GM18907 (cell line): ENCODE data around the gene PLCXD3.
"Not testable (repeated sequence)": the region's sequence is repeated elsewhere in the genome, so short reads cannot be mapped to it uniquely, and the experiment has no call there.

Experiments
- ATAC-seq: cut with Tn5 transposase; IDR thresholded peaks from one replicate; pipeline ENCODE4 v1.9.1; 2021; ENCODE audit warnings: mild to moderate bottlenecking, moderate library complexity; ENCODE audit not compliant: unreplicated experiment

PLCXD3 gene

DNA sequence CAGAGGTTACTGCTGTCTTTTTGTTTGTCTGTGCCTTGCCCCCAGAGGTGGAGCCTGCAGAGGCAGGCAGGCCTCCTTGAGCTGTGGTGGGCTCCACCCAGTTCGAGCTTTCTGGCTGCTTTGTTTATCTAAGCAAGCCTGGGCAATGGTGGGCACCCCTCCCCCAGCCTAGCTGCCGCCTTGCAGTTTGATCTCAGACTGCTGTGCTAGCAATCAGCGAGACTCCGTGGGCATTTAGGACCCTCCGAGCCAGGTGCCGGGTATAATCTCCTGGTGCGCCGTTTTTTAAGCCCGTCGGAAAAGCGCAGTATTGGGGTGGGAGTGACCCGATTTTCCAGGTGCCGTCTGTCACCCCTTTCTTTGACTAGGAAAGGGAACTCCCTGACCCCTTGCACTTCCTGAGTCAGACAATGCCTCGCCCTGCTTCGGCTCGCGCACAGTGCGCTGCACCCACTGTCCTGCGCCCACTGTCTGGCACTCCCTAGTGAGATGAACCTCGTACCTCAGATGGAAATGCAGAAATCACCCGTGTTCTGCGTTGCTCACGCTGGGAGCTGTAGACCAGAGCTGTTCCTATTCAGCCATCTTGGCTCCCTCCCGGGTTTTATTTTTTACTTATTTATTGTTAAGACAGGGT is 16.8 kb downstream of the PLCXD3 start:
- ATAC-seq = not testable (repeated sequence)

DNA sequence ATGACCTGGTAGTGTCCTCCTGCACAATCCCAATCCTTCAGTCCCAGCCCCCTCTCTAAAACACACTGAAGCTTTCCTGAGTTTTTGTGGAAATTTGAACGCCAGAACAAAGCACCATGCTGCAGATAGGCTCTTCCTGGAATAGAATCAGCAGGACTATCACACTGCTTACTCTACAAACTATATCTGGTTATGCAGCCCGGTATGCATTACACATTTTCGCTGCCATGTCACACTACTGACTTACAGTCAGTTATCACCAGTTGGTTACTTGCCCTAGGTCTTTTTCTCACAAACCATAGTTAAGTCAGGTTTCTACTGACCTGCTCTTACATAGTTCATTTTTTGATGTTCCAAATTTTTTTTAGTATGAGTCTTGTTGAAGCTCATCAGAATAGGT is 24.9 kb downstream of the PLCXD3 start:
- ATAC-seq = no peak

DNA sequence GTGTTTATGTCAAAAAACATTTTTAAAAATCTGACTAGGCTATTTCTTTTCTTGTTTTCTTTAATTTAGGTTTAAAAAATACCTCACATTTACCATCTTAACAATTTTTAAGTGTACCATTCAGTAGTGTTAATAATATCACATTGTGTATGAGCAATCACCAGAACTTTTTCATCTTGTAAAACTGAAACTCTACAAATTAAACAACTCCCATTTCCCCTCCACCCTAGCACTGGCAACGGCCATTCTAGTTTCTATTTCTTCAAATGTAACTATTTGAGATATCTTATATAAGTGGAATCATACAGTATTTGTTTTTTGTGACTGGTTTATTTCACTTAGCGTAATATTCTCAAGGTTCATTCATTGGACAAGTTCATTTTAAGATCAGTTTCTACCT is 27.7 kb downstream of the PLCXD3 start:
- no peak for ATAC-seq

DNA sequence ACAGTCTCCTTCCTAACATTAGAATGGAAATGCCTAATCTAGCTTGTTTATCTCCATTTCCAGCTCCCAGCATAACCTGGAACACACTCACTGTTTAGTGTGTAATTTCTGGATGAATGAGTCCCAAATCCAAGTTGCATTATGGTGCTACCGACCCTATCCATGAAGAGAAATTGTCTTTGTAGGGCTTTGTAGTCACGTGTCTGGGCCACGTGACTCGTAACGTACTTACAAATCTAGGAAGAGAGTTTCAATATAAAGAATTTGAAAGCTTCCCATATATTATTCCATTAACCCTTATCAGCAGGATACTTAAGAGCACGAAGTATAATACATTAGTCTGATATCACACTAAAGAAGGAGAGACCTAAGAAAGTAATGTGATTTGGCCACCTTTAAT is 28.2 kb downstream of the PLCXD3 start:
- ATAC-seq = no peak

DNA sequence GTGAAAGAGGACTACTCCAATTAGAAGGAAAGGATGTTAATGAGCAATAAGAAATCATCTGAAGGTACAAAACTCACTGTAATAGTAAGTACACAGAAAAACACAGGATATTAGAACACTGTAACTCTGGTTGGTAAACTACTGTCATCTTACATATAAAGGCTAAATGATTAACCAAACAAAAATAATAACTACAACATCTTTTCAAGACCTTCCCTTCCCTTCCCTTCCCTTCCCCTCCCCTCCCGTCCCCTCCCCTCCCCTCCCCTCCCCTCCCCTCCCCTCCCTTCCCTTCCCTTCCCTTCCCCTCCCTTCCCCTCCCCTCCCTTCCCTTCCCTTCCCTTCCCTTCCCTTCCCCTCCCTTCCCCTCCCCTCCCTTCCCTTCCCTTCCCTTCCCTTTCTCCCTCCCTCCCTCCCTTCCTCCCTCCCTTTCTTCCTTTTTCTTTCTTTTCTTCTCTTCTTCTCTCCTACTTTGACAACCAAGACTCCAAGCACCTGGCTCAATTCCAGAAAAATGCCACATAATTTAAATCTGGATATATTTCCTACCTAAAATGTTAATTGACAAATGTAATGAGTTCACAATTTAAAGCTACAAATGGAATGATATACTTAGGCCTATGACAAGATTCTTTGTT is 38.7 kb downstream of the PLCXD3 start:
- ATAC-seq = not testable (repeated sequence)

DNA sequence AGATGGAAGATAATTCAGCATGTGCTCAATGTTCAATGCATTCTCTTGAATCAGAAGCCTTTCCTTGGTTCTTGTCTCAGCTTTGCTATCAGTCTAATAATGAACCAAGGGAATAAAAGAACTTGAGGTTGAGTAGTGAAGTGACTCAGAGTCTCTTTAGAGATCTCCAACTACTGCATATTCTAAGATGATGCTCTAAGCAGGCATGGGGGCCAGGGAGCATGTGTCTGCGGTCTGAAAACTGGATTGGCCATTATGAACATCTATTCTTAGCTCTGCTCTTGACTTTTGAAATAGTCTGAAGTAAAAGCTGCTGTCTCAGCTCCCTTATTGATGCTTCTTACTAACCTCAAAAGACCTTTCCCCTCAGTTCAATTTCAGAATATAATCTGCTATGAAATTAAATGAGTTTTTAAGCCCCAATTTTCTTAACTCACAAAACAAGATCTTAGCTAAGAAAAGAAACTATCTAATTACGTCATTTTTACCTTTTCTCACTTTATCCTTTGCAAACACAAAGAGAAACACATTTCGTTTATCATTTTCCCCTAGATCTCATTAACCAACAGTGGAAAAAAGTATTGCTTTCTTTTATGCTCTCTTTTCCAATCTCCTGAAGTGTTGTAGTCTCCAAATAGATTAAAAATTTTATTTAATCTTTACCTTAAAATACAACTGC is 44.8 kb downstream of the PLCXD3 start:
- ATAC-seq = no peak

DNA sequence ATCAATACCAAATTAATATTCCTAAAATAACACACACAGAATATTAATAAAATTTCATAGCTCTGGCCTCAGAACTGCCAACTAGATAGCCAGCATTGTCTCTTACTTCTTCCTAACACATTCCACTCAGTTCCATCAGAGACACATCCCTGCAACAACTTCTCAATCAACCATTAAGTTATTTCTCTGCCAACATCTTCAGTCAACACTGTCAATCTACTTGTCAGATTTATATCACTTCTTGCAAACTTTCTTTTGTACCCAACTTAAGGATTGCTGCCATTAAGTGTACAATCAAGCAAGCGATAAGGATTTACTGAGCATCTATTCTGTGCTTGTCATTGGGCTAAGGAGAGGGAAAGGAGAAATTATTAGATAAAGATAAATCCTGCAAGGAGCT is 50.8 kb downstream of the PLCXD3 start:
- no peak for ATAC-seq

DNA sequence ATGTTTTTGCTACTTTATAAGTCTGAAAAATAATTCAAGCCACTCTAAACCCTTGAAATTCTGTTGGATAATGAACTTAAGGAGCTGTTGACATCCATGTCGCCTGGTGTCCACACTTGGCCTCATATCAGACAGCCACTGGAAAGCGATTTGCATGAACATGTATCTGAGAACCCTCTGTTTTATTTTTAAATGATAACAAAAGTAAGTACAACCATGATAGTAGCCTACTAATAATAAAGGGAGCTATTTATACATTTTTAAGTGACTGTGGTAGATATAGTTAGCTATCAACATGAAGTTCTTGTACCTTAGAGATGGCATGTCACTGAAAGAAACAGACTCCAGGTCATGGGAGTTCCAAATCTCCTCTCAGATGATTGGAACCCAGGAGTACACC is 53.3 kb downstream of the PLCXD3 start:
- no peak for ATAC-seq

DNA sequence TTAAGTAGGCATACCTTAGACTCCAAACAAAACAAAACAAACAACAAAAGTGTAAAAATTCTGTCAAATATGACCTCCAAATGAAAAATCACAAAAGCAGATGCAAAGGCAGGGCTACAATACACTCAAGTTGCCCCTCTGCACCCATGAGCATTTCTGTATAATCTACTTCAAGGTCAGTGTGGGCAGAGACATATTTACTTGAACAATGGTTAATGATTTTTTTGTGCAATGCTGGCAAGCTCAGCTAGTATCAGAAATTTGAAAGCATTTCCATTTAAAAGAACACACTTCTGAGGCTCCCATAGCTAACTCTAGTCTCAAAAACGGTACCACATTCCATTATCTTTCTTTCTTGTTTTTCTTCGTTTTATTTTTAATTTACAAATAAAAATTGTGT is 57.9 kb downstream of the PLCXD3 start:
- ATAC-seq = no peak

DNA sequence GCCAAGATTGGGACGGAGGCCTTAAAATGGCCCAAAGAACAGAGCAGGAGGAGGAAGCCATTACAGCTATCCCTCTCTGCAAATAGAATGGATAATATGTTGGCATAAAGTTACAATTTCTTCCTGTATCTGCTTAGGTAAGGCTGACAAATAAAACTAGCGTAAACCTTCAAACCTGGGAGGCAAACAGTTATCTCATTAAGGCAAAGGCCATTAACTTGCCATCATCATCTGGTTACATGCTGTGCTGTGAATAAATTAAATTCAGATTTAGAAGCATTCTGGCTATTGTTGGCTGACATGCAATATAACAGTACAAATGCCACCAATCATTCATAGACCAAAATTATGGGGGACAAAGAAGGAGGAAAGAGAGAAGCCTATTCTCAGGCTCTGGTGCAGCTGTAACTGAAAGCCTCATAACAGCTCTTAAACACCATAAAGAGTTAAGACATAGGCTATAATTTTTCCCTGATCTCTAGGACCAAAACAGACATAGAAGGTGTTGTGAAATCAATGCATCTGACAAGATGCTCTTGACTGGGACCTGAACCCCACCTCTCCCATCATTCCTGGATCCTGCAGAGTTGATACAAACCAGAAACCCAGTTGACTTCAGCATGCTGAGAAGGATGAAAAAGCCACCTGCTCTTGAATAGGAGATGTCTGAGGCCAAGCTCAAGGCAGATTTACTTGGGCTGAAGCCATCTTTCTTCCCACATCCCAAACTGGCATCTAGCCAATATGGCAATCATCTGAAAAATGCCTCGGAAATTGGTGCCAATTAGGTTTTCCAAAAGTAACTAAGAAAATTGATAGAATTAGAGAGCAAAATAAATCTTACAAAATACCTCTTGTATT is 62.5 kb downstream of the PLCXD3 start:
- no peak for ATAC-seq

DNA sequence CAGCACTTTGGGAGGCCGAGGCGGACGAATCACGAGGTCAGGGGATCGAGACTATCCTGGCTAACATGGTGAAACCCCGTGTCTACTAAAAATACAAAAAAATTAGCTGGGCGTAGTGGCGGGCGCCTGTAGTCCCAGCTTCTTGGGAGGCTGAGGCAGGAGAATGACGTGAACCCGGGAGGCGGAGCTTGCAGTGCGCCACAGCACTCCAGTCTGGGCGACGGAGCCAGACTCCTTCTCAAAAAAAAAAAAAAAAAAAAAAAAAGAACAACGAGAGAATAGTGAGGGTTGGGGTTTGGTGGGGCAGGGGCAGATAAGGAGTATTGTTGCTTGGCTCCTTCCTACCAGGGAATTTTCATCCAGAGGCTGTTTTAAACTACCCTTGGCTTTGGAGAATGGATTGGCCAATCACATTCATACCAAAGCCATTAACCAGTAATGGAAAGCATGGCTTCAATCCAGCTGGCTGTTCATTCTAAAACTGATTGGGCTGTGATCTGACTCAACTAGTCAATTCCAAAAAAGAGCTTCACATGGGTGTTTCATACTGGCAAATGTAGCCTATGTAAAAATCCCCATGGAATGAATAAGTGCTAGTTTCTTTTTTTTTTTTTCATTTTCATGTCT is 64.4 kb downstream of the PLCXD3 start:
- ATAC-seq = no peak

DNA sequence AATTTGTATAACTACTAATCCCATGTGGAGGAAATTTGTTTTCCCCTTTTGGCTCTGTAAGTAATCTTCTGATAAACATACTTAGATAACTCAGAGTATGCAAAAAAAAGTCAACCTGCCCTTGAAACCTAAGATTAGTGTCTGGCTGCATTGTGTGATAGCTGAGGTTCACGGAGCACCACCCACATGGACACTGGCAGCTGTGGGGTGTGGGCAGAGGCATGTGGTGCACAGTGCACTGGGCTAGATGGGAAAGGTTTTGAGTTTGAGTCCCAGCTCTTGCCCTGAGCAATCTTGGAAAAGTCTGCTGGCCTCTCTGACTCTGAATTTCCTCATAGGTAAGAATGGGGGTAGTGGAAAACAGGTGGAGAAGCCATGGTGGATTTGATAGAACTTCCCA is 75.1 kb downstream of the PLCXD3 start:
- no peak for ATAC-seq

DNA sequence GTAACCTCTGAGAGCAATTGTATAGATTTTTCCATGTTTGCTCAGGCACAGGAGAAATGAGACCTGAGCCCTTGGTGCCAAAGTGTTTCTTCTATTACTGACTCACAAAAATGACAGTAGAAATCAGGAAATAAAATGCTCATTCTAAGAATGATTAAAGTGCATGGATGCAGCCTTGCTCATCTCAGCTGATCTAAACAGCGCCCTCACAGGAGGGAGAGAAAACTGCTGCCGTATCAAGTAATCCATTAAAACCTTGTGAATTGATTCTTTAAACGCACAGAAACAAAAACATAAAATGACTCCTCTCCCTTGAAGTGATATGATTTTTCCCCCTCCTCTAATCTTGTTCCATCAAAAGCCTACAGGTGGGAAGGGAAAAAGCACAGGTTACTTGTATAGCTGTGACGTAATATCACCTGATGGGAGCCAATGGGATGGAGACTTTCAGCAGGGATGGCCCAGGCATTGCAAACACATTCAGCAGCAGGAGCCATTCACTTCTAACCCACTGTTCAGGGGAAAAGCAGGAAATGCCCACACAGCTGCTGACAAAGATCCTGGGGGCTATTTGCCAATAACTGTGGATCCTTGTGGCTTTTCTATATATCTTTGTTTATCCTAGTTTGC is 76.7 kb downstream of the PLCXD3 start:
- no peak for ATAC-seq

DNA sequence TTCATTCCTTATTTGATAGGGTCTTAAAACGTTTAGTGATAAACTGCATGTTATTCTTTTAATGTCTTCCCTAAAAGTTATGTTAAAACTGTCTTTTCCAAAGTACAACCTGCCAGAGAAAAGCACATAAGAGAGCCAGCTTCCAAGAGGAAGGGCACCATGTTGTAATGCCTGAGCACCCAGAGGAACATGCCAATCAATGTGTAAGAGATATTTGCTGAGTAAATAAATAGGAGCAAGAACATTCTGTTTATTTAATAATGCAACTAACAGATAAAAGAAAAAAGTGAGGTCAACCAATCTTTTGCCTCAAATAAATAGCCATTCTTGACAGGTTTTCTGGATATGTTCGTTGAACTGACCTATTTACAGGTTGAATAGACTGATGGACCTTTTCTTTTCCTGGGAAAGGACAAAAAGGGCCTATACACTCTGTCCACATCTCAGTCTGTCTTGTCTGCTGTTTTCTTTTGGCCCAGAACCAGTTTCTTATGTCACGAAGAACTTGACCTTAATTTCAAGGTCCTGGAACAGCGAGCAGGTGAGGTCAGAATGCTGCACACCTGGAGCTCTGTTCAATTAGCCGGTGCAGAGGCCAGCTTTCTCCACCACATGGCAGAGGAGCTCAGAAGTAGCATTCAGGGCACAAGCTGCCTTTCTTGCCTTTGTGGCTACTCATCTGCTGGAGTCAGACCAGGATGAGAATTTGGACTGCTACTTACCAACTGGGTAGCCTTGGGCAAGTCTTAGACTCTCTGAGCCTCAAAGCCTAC is 77.7 kb downstream of the PLCXD3 start:
- no peak for ATAC-seq

DNA sequence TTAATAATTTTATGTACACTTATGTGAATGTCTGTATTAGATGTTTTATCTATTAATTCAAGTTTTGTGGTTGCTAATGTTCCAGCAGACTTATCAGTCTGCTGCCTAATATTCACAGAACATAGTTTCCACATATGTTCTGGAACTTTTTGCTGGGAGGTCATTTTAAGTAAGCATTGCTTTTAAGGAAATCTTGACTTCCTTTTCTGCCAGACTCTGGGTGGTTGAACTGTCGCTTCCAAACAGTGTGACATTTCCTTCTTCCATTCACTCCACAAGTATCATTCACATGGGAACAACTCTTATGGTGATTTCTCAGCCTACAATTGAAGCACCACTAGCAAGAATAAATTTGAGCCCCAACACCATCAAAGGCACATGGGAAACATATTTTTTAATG is 82.9 kb downstream of the PLCXD3 start:
- no peak for ATAC-seq

DNA sequence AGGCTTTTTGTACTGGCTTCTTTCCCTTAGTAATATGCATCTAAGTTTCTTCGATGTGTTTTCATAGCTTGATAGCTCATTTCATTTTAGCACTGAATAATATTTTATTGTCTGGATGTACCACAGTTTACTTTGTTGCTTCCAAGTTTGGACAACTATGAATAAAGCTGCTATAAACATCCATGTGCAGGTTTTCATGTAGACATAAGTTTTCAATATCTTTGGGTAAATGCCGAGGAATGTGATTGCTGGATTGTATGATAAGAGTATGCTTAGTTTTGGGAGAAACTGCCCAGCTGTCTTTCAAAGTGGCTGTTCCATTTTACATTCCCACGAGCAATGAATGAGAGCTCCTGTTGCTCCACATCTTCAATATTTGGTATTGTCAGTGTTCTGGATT is 84.7 kb downstream of the PLCXD3 start:
- ATAC-seq = no peak

DNA sequence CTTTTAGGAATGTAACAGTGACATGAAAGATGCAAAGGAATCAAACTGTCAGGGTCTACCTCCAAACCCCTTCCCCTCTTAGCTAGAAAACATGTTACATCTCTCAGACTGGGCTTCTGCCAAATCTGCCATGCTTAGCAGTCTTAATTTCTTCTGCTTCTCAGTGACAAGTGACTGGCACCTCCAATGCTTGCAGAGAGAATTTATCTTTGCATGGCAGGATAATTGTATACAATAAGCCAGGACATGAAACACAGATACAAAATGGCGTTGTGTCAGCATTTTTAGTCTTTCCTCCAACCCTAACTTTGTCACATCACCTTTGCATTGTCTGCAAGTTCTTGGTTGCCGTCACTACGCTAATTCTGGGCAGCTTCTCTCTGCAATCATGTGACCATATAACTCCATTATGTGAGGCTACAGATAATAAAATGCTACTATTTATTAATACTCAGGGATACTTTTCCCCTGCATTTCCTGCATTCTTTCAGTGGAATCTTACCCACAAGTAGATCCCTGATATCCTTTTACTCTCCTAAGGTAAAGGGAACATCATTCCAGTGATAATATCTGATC is 89.8 kb downstream of the PLCXD3 start:
- ATAC-seq = no peak

DNA sequence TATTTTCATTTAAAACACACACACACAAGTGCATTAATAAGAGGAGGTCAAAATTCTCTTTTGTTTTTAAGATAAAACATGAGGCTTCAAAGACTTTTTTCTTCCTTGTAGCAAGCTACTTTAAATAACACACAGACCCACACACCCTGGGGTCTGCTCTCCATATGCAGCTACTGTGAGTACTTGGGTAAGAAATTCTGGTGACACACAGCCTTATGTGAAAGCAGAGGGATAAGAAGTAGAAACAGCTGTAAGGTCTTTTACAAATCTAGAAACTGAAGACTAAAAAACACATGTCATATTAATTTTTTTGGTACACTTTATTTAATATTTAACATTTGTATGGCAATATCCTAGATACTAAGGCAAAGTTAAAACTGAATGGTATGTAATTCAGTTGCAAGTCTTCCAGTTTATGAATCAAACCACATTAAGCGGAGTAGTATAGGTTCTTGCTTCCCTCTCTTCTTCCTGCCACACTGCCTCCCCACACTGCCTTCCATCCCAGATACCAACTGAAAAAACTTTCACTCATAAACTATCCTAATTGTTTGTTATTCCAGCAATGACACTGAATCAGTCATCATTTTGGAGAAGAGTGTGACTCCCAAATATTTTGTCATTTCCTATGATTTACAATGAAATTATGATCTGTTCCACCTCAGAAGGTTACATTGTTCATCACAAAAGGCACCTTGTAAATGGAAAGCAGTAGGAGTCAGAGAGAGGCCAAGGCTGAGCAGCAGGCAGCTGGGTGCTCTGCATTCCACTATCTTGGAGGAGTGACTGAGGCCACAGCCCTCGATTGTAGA is 92.0 kb downstream of the PLCXD3 start:
- no peak for ATAC-seq

DNA sequence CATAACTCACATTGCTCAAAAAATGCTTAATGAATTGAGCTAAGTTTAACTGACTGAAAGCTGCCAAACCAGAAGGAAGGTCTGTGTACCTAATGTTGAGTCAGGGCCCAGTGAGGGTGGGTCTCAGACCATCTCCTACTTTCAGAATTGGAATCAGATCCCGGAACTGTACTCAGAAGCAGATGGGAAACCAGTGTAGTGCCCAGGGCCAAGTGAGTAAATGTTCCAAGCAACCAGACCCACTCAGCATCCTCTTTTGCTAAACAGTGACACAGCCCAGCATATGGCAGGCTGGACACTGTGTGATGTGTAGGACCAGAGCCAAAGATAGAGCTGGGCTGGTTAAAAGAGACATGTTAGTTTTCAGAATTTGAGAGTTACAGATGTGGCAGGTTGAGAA is 94.1 kb downstream of the PLCXD3 start:
- no peak for ATAC-seq
